Endothelial cell (in vitro differentiated cells): ENCODE measurements around the gene CCNI2. TPM values are rescaled to one million over a fixed set of nuclear protein-coding genes. Genes with fewer than 3 reads are reported as not detected.

Source experiments
- DNase-seq: peaks from one replicate; pipeline ENCODE4 v3.0.0; 2021; ENCODE audit warnings: low spot score
- H3K27ac Mint-ChIP-seq: one replicate; pipeline ENCODE4 v1.8.0; 2021; ENCODE audit warnings: mixed read lengths, inconsistent platforms; ENCODE audit not compliant: unreplicated experiment
- H3K27me3 Mint-ChIP-seq: one replicate; pipeline ENCODE4 v1.8.0; 2021; ENCODE audit warnings: mild to moderate bottlenecking, moderate library complexity, mixed read lengths, inconsistent platforms; ENCODE audit not compliant: unreplicated experiment
- H3K36me3 Mint-ChIP-seq: one replicate; pipeline ENCODE4 v1.8.0; 2021; ENCODE audit warnings: mild to moderate bottlenecking, low read depth, mixed read lengths, inconsistent platforms; ENCODE audit not compliant: unreplicated experiment
- H3K4me1 Mint-ChIP-seq: one replicate; pipeline ENCODE4 v1.8.0; 2021; ENCODE audit warnings: mild to moderate bottlenecking, mixed read lengths, inconsistent platforms; ENCODE audit not compliant: unreplicated experiment
- H3K4me3 Mint-ChIP-seq: one replicate; pipeline ENCODE4 v1.8.0; 2021; ENCODE audit warnings: mild to moderate bottlenecking, mixed read lengths, inconsistent platforms; ENCODE audit not compliant: unreplicated experiment
- H3K9me3 Mint-ChIP-seq: one replicate; pipeline ENCODE4 v1.8.0; 2021; ENCODE audit warnings: mixed read lengths, inconsistent platforms; ENCODE audit not compliant: unreplicated experiment
- total RNA-seq: library from RNA; stranded (reverse); fragmentation: NEBNext Ultra II Directional; extraction: Animal tissue kit (Norgen Biotek cat#: 25700); gene quantifications from one replicate; pipeline ENCODE4 v1.2.1, GENCODE V29; 2021; ENCODE audit not compliant: unreplicated experiment
- TF ChIP-seq, protein P1 (sequence below): fragments of 200-600 bp; sonication (generic); IDR thresholded peaks from one replicate; pipeline ENCODE4 v1.5.0; 2021; ENCODE audit warnings: antibody characterized with exemption; ENCODE audit not compliant: unreplicated experiment

The CCNI2 gene
- total RNA-seq, 1 donor from 2014 or later, result not detected

DNA sequence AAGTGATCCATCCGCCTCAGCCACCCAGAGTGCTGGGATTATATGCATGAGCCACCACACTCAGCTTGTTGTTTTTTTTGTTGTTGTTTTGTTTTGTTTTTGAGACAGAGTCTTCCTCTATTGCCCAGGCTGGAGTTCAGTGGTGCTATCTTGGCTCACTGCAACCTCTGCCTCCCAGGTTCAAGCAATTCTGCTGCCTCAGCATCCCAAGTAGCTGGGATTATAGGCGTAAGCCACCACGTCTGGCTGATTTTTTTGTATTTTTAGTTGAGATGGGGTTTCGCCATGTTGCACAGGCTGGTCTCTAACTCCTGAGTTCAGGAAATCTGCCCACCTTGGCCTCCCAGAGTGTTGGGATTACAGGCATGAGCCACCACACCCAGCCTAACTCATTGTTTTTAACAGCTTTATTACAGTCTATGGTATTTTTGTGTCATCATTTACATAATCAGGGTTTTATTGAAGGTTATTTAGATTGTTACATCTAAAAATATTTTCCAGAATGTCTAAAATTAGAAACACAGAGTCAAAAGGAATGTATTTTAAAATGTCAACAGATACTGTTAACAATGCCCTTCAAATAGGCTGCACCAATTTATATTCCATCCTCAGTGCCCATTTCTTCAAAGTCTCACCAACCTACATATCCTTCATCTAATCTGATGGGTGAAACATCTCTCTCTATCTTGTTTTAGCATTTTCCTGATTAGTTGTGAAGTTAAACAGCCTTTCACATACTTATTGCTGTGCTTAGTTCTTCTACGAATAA, 28.5 kb upstream of the CCNI2 start:
- H3K4me1 Mint-ChIP-seq, result peaks cover 4% of the 10 kb centered on the region
- H3K27me3 Mint-ChIP-seq, result no peaks in the 10 kb centered on the region
- H3K4me3 Mint-ChIP-seq, result no peak overlapping the region
- TF ChIP-seq, protein P1, sequence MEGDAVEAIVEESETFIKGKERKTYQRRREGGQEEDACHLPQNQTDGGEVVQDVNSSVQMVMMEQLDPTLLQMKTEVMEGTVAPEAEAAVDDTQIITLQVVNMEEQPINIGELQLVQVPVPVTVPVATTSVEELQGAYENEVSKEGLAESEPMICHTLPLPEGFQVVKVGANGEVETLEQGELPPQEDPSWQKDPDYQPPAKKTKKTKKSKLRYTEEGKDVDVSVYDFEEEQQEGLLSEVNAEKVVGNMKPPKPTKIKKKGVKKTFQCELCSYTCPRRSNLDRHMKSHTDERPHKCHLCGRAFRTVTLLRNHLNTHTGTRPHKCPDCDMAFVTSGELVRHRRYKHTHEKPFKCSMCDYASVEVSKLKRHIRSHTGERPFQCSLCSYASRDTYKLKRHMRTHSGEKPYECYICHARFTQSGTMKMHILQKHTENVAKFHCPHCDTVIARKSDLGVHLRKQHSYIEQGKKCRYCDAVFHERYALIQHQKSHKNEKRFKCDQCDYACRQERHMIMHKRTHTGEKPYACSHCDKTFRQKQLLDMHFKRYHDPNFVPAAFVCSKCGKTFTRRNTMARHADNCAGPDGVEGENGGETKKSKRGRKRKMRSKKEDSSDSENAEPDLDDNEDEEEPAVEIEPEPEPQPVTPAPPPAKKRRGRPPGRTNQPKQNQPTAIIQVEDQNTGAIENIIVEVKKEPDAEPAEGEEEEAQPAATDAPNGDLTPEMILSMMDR, result no peak
- peaks cover 5% of the 10 kb centered on the region for H3K36me3 Mint-ChIP-seq
- no peak overlapping the region for H3K27ac Mint-ChIP-seq
- no peak for DNase-seq
- no peaks in the 10 kb centered on the region for H3K9me3 Mint-ChIP-seq

DNA sequence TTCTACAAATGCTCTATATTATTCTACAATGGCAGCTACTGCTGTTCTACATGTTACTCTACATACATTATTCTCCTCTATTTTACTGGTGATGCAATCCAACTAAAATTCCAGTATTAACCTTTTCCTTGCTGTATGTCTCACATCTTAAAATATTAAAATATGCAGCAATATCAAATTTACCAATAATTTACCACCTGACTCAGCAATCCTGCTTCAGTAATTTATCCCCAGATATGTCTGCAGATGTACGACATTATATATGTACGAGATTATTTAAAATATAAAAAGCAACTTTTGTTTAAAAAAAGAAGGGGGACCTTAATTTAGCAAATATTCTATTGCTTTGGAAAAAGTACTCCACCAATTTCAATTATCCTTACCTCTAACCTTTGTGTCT, 21.5 kb upstream of the CCNI2 start:
- Mint-ChIP-seq H3K9me3 (no peaks in the 10 kb centered on the region), H3K4me1 (peaks cover 4% of the 10 kb centered on the region), H3K4me3 (no peak overlapping the region)

DNA sequence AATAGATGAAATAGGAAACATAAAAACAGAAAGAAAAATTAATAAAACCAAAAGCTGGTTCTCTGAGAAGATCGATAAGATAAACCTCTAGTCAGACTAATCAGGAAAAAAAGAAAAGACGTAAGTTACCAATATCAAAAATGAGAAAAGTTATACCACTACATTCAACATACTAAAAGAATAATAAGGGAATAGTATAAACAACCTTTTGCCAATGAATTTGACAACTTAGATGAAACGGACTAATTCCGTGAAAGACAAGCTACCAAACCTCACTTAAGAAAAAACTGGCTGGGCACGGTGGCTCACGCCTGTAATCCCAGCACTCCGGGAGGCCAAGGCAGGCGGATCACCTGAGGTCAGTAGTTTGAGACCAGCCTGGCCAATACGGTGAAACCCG, 17.3 kb upstream of the CCNI2 start:
- Mint-ChIP-seq H3K27me3 (peaks cover under 1% of the 10 kb centered on the region), H3K9me3 (no peaks in the 10 kb centered on the region), H3K4me3 (no peak overlapping the region), H3K4me1 (no peaks in the 10 kb centered on the region), H3K36me3 (no peaks in the 10 kb centered on the region), H3K27ac (no peak overlapping the region)
- no peak for DNase-seq
- TF ChIP-seq, protein P1, result no peak

More for the DNA sequence above, 21.5 kb upstream of the CCNI2 start:
- H3K36me3 Mint-ChIP-seq, result peaks cover 7% of the 10 kb centered on the region
- TF ChIP-seq, protein P1, result no peak
- no peaks in the 10 kb centered on the region for H3K27me3 Mint-ChIP-seq
- no peak for DNase-seq
- no peak overlapping the region for H3K27ac Mint-ChIP-seq

DNA sequence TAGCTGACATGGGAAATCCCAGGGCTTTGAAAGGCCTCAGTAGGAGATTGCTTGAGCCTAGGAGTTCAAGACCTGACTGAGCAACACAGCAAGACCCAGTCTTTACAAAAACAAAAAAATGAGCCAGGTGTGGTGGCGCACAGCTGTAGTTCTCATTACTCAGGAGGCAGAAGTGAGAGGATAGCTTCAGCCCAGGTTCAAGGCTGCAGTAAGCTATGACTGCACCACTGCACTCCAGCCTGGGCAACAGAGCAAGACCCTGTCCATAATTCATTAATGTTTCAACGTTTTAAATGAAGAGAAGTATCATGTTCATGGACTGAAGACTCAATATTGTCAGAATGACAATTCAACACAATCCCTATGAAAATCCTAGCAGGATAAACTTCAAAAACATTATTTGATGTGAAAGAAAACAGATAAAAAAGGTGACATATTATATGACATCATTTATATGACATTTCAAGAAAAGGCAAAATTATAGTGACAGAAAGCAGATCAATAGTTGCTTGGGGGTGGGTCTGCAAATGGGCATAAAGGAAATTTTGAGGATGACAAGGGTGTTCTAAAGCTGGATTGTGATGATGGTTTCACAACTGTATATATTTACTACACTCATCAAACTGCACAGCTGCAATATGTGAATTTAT, 13.6 kb upstream of the CCNI2 start:
- TF ChIP-seq, protein P1, result no peak
- H3K27me3 Mint-ChIP-seq, result peaks cover 4% of the 10 kb centered on the region
- no peaks in the 10 kb centered on the region for H3K36me3 Mint-ChIP-seq
- H3K9me3 Mint-ChIP-seq, result no peaks in the 10 kb centered on the region
- no peak for DNase-seq
- no peak overlapping the region for H3K4me3 Mint-ChIP-seq
- H3K27ac Mint-ChIP-seq, result no peak overlapping the region
- H3K4me1 Mint-ChIP-seq, result peaks cover 8% of the 10 kb centered on the region

DNA sequence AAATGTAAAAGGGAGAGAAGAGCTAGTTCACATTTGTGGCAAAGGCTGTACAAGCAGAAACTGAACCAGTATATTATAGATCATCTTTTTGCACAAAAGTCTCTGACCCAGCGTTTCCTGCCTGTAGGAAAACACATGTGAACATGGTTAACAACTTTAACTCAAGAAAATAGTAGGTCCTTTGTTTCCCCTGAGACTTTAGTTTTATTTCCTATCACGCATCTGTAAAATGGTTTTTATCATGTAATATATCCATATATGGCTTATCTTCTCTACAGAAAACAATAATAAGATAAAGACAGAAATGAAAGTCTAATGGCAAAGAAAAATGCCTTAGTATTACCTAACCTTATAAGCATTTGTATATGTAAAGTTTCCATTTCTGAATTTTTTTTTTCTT, 12.5 kb upstream of the CCNI2 start:
- H3K4me3 Mint-ChIP-seq, result no peak overlapping the region

More for the DNA sequence above, 12.5 kb upstream of the CCNI2 start:
- Mint-ChIP-seq H3K36me3 (no peaks in the 10 kb centered on the region), H3K9me3 (no peaks in the 10 kb centered on the region), H3K4me1 (peaks cover 8% of the 10 kb centered on the region), H3K27me3 (peaks cover 6% of the 10 kb centered on the region), H3K27ac (no peak overlapping the region)
- DNase-seq, result no peak
- TF ChIP-seq, protein P1, result no peak
